M059J (cell line): ENCODE results near the gene PMVK. TPM values are rescaled to one million over a fixed set of nuclear protein-coding genes. Genes with fewer than 3 reads are reported as not detected.
"Not testable (repeated sequence)": the region's sequence is repeated elsewhere in the genome, so short reads cannot be mapped to it uniquely, and the experiment has no call there.

Source experiments
- DNase-seq: peaks from one replicate; pipeline ENCODE4 v3.0.0-alpha.2; 2012; ENCODE audit warnings: low read depth
- total RNA-seq: library from RNA; depleted of rRNA; stranded (reverse); fragments of >200 nt; shearing (Covaris generic); gene quantifications from 2 replicates; pipeline ENCODE4 v1.2.3, GENCODE V29; 2014; rRNA removed

Gene PMVK
- 5.5 and 6.2 TPM in 2 replicates for total RNA-seq

- peak; percentile 92 for DNase-seq
These were observed at the start of gene PMVK for GRCh38 chr1:154936555-154937084. Gene PMVK (minus strand): TSS chr1:154936719. CDS start chr1:154936685, 34 bp downstream.

- no peak for DNase-seq
These were observed 47.4 kb upstream of the PMVK start for GRCh38 chr1:154983776-154984466.

- peak; percentile 100 for DNase-seq
These were observed 46.6 kb upstream of the PMVK start, which contains the start of gene FLAD1 for GRCh38 chr1:154982897-154983648. Gene FLAD1 (plus strand): TSS chr1:154983344. CDS start chr1:154983695, 351 bp downstream.

- no peak for DNase-seq
These were observed 45.8 kb upstream of the PMVK start for GRCh38 chr1:154982341-154982740.

GRCh38 chr1:154978360-154978759, 41.8 kb upstream of the PMVK start:
- no peak for DNase-seq

- DNase-seq: not testable (repeated sequence)
These were observed 41.2 kb upstream of the PMVK start for GRCh38 chr1:154977762-154978161.

- peak; percentile 73 for DNase-seq
These were observed 39.0 kb upstream of the PMVK start for GRCh38 chr1:154975409-154976059.

GRCh38 chr1:154974808-154975408, 38.4 kb upstream of the PMVK start:
- peak; percentile 96 for DNase-seq

- DNase-seq: peak; percentile 100
These were observed 37.7 kb upstream of the PMVK start, which contains the start of gene CKS1B for GRCh38 chr1:154974102-154974807. Gene CKS1B (plus strand): TSS chr1:154974681. CDS start chr1:154974746, 65 bp downstream.

GRCh38 chr1:154973344-154974101, 37.0 kb upstream of the PMVK start:
- DNase-seq: peak; percentile 100

- peak; percentile 99 for DNase-seq
These were observed 36.2 kb upstream of the PMVK start for GRCh38 chr1:154972517-154973343.

GRCh38 chr1:154972213-154972516, 35.6 kb upstream of the PMVK start:
- no peak for DNase-seq

- peak; percentile 47 for DNase-seq
These were observed 35.0 kb upstream of the PMVK start for GRCh38 chr1:154971341-154971998.

GRCh38 chr1:154970631-154971340, 34.3 kb upstream of the PMVK start, which contains the start of gene SHC1:
Gene SHC1 (minus strand): TSS chr1:154970747. CDS start chr1:154970526, 221 bp downstream.
- DNase-seq: peak; percentile 85

- DNase-seq: no peak
These were observed 33.4 kb upstream of the PMVK start for GRCh38 chr1:154969860-154970452.

GRCh38 chr1:154969246-154969645, 32.7 kb upstream of the PMVK start:
- DNase-seq: no peak

- DNase-seq: no peak
These were observed 32.2 kb upstream of the PMVK start for GRCh38 chr1:154968731-154969130.
